ENCODE results near the gene PLEKHF1. TPM values are rescaled to one million over a fixed set of nuclear protein-coding genes. Genes with fewer than 3 reads are reported as not detected.
A peak's percentile ranks its signal among the peaks of the same experiment; 100 is the strongest.
"Not testable (repeated sequence)": the region's sequence is repeated elsewhere in the genome, so short reads cannot be mapped to it uniquely, and the experiment has no call there.

PLEKHF1 gene
- total and polyA plus RNA-seq, 2 experiments from 2014 or later = 9.3 to 18.0 TPM

GRCh38 chr19:29708554-29709439, 43.5 kb downstream of the PLEKHF1 start:
- no peak overlapping the region for H3K27ac ChIP-seq
- no peak overlapping the region for H2AFZ ChIP-seq
- H3K27me3 ChIP-seq (replicated peaks; ENCODE audit: insufficient read depth) = no peaks in the 10 kb centered on the region
- no peaks in the 10 kb centered on the region for H3K9me3 ChIP-seq (ENCODE audit: low read depth)
- H3K4me1 ChIP-seq (ENCODE audit: insufficient read depth) = peaks cover under 1% of the 10 kb centered on the region; the same call in 1 of the 2 replicates
- H3K36me3 ChIP-seq (ENCODE audit: low read depth) = peaks cover 4% of the 10 kb centered on the region; the same call in 1 of the 2 replicates
- H3K4me2 ChIP-seq (ENCODE audit: unreplicated experiment) = no peak overlapping the region
- H3K79me2 ChIP-seq (ENCODE audit: insufficient read depth) = peaks cover 58% of the 10 kb centered on the region
- in situ Hi-C loops (cut with MboI) = no loop called here
- no peak for TF ChIP-seq EZH2phosphoT487 (IDR thresholded peaks at IDR 0.05; ENCODE audit: insufficient read depth, low read depth)
- TF ChIP-seq EZH2 (IDR thresholded peaks at IDR 0.05; ENCODE audit: insufficient read depth, poor library complexity, severe bottlenecking) = no peak
- H3F3A ChIP-seq (ENCODE audit: insufficient read depth) = no peaks in the 10 kb centered on the region
- H4K20me1 ChIP-seq (ENCODE audit: insufficient read depth) = peaks cover 4% of the 10 kb centered on the region; the same call in 1 of the 2 replicates
- H3K9ac ChIP-seq = no peak overlapping the region
- H3K9me2 ChIP-seq (ENCODE audit: insufficient read depth) = no peaks in the 10 kb centered on the region
- 77% methylated on average over 18 of the region's 18 CpGs for WGBS, 2 experiments (ENCODE audit: low coverage in 1 of 2, low lambda C conversion rate in 2 of 2, missing lambda C conversion rate in 2 of 2)
- H3K4me3 ChIP-seq = no peak overlapping the region
- DNase-seq = no peak

DNA sequence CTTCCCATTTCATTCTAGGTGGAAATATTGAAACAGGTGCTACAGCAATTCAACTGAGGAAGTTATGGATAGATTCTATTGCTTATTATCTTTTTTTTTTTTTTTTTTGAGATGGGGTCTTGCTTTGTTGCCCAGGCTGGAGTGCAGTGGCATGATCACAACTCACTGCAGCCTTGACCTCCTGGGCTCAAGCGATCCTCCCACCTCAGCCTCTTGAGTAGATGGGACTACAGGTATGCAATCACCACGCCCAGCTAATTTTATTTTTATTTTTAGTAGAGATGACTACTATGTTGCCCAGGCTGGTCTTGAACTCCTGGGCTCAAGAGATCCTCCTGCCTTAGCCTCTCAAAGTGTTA, 44.2 kb downstream of the PLEKHF1 start:
- H3K27me3 ChIP-seq (replicated peaks; ENCODE audit: insufficient read depth); DNase-seq; H3K4me1 ChIP-seq (ENCODE audit: insufficient read depth); H3K4me3 ChIP-seq; H4K20me1 ChIP-seq (ENCODE audit: insufficient read depth); H2AFZ ChIP-seq; H3K9me3 ChIP-seq (ENCODE audit: low read depth); H3K27ac ChIP-seq; H3K4me2 ChIP-seq (ENCODE audit: unreplicated experiment); H3K9me2 ChIP-seq (ENCODE audit: insufficient read depth); H3K9ac ChIP-seq; H3K36me3 ChIP-seq (ENCODE audit: low read depth); H3F3A ChIP-seq (ENCODE audit: insufficient read depth); in situ Hi-C loops (cut with MboI): not testable (repeated sequence)
- H3K79me2 ChIP-seq (ENCODE audit: insufficient read depth) = peaks cover 64% of the 10 kb centered on the region
- 96 to 97% methylated on average over 2 of the region's 2 CpGs for WGBS, 2 experiments (ENCODE audit: low coverage in 1 of 2, low lambda C conversion rate in 2 of 2, missing lambda C conversion rate in 2 of 2)

GRCh38 chr19:29711584-29712132, 46.4 kb downstream of the PLEKHF1 start:
- no peak for DNase-seq
- in situ Hi-C loops (cut with MboI) = loop anchor here (10.0 kb wide), 1 partner anchor 97 kb away; no protein-coding TSS in a partner anchor
- Histone ChIP-seq H3K9me3 (ENCODE audit: low read depth) (no peaks in the 10 kb centered on the region), H3K79me2 (ENCODE audit: insufficient read depth) (peaks cover 77% of the 10 kb centered on the region), H3K9me2 (ENCODE audit: insufficient read depth) (no peaks in the 10 kb centered on the region), H4K20me1 (ENCODE audit: insufficient read depth) (peaks cover 4% of the 10 kb centered on the region; the same call in 1 of the 2 replicates), H3K9ac (no peak overlapping the region), H3K4me3 (no peak overlapping the region), H3K4me1 (ENCODE audit: insufficient read depth) (peaks cover 14% of the 10 kb centered on the region), H3K27ac (no peak overlapping the region), H3K36me3 (ENCODE audit: low read depth) (0 out of 2 replicates have a peak, but pooled peaks cover 4% of the 10 kb centered on the region), H3K4me2 (ENCODE audit: unreplicated experiment) (no peak overlapping the region), H3F3A (ENCODE audit: insufficient read depth) (peaks cover 9% of the 10 kb centered on the region; the same call in 1 of the 2 replicates), H2AFZ (no peak overlapping the region), H3K27me3 (replicated peaks; ENCODE audit: insufficient read depth) (no peaks in the 10 kb centered on the region)
- 78 to 86% methylated on average over 6 of the region's 6 CpGs for WGBS, 2 experiments (ENCODE audit: low coverage in 1 of 2, low lambda C conversion rate in 2 of 2, missing lambda C conversion rate in 2 of 2)
- TF ChIP-seq EZH2 (IDR thresholded peaks at IDR 0.05; ENCODE audit: insufficient read depth, poor library complexity, severe bottlenecking) (no peak), EZH2phosphoT487 (IDR thresholded peaks at IDR 0.05; ENCODE audit: insufficient read depth, low read depth) (no peak)

GRCh38 chr19:29712744-29713516, 47.7 kb downstream of the PLEKHF1 start:
- no peak for DNase-seq
- Histone ChIP-seq H3K9me2 (ENCODE audit: insufficient read depth) (no peaks in the 10 kb centered on the region), H3K4me2 (ENCODE audit: unreplicated experiment) (no peak overlapping the region), H3K79me2 (ENCODE audit: insufficient read depth) (peaks cover 77% of the 10 kb centered on the region), H3F3A (ENCODE audit: insufficient read depth) (peaks cover 9% of the 10 kb centered on the region; the same call in 1 of the 2 replicates), H3K36me3 (ENCODE audit: low read depth) (0 out of 2 replicates have a peak, but pooled peaks cover 4% of the 10 kb centered on the region), H3K27me3 (replicated peaks; ENCODE audit: insufficient read depth) (no peaks in the 10 kb centered on the region), H3K9ac (0 out of 2 replicates have a peak overlapping the region, but pooled peaks have one; percentile 62), H3K4me1 (ENCODE audit: insufficient read depth) (peaks cover 14% of the 10 kb centered on the region), H3K27ac (no peak overlapping the region), H4K20me1 (ENCODE audit: insufficient read depth) (peaks cover 4% of the 10 kb centered on the region; the same call in 1 of the 2 replicates), H3K4me3 (peak overlapping the region; percentile 73; the same call in 1 of the 2 replicates), H2AFZ (no peak overlapping the region), H3K9me3 (ENCODE audit: low read depth) (no peaks in the 10 kb centered on the region)
- in situ Hi-C loops (cut with MboI) = loop anchor here (10.0 kb wide), 1 partner anchor 98 kb away; no protein-coding TSS in a partner anchor
- TF ChIP-seq EZH2 (IDR thresholded peaks at IDR 0.05; ENCODE audit: insufficient read depth, poor library complexity, severe bottlenecking) = no peak
- no peak for TF ChIP-seq EZH2phosphoT487 (IDR thresholded peaks at IDR 0.05; ENCODE audit: insufficient read depth, low read depth)
- 85 to 86% methylated on average over 9 of the region's 9 CpGs for WGBS, 2 experiments (ENCODE audit: low coverage in 1 of 2, low lambda C conversion rate in 2 of 2, missing lambda C conversion rate in 2 of 2)

Measured in GM23248 (cell line).